A549 treated with CORT108297 at 1 μM for 4 hours (cell line): Measurements from ENCODE around the gene SPOCK1. TPM values are rescaled to one million over a fixed set of nuclear protein-coding genes. Genes with fewer than 3 reads are reported as not detected.

Source experiments
- total RNA-seq: library from RNA; stranded (reverse); fragments of 200-300 nt; extraction: Qiagen RNA extraction; gene quantifications from 5 replicates; pipeline ENCODE4 v1.2.3, GENCODE V29; 2022

Gene SPOCK1
- total RNA-seq, result 12.6 to 19.6 TPM (median 18.6 TPM) in 5 replicates

GRCh38 chr5:137498736-137499505 is at the start of gene SPOCK1:
Gene SPOCK1, minus strand, starts transcription at chr5:137499326.

Other genes starting within 250 kb of the SPOCK1 start
- gene KLHL3, start 236.8 kb upstream of the SPOCK1 start, total RNA-seq, result 0.12 to 0.34 TPM (median 0.15 TPM) in 5 replicates